HEK293 (cell line): ENCODE measurements around the gene TUT4.
A peak's percentile ranks its signal among the peaks of the same experiment; 100 is the strongest.

Source experiments
- GLIS2 ChIP-seq: fragments of 450-650 bp; formaldehyde crosslinking; IDR thresholded peaks from 2 replicates; pipeline ENCODE4 v1.5.1; 2016; ENCODE audit warnings: missing biosample characterization, missing genetic modification characterization
- HOXC10 ChIP-seq: sonication (generic); formaldehyde crosslinking; IDR thresholded peaks from 2 replicates; pipeline ENCODE4 v1.8.1; 2023; ENCODE audit warnings: mild to moderate bottlenecking, missing genetic modification reagents
- KLF16 ChIP-seq: fragments of 450-650 bp; formaldehyde crosslinking; IDR thresholded peaks from 2 replicates; pipeline ENCODE4 v1.5.1; 2017; ENCODE audit warnings: missing biosample characterization, missing genetic modification characterization
- OSR2 ChIP-seq: fragments of 450-650 bp; formaldehyde crosslinking; IDR thresholded peaks from 2 replicates; pipeline ENCODE4 v1.5.1; 2016; ENCODE audit warnings: missing biosample characterization, missing genetic modification characterization
- PRDM10 ChIP-seq: fragments of 450-650 bp; formaldehyde crosslinking; IDR thresholded peaks from 2 replicates; pipeline ENCODE4 v1.5.1; 2016; ENCODE audit warnings: missing biosample characterization, missing genetic modification characterization
- PRDM4 ChIP-seq: fragments of 450-650 bp; formaldehyde crosslinking; IDR thresholded peaks from 2 replicates; pipeline ENCODE4 v1.5.1; 2017; ENCODE audit warnings: missing biosample characterization, missing genetic modification characterization
- SP7 ChIP-seq: fragments of 450-650 bp; formaldehyde crosslinking; IDR thresholded peaks from 2 replicates; pipeline ENCODE4 v1.5.1; 2016; ENCODE audit warnings: missing biosample characterization, missing genetic modification characterization
- ZBTB26 ChIP-seq: fragments of 450-650 bp; formaldehyde crosslinking; optimal IDR thresholded peaks from 2 replicates; pipeline ENCODE3; 2016; ENCODE audit warnings: missing biosample characterization, mild to moderate bottlenecking, missing genetic modification characterization
- ZFP69B ChIP-seq: fragments of 450-650 bp; formaldehyde crosslinking; IDR thresholded peaks from 2 replicates; pipeline ENCODE4 v1.5.1; 2016; ENCODE audit warnings: missing biosample characterization, missing genetic modification characterization
- ZNF133 ChIP-seq: fragments of 450-650 bp; formaldehyde crosslinking; IDR thresholded peaks from 2 replicates; pipeline ENCODE4 v1.5.1; 2016; ENCODE audit warnings: missing biosample characterization, missing genetic modification characterization
- ZNF140 ChIP-seq: fragments of 450-650 bp; formaldehyde crosslinking; IDR thresholded peaks from 2 replicates; pipeline ENCODE4 v1.5.1; 2016; ENCODE audit warnings: missing biosample characterization, missing genetic modification characterization
- ZNF223 ChIP-seq: fragments of 450-650 bp; formaldehyde crosslinking; IDR thresholded peaks from 2 replicates; pipeline ENCODE4 v1.5.1; 2016; ENCODE audit warnings: missing biosample characterization, missing genetic modification characterization
- ZNF24 ChIP-seq: fragments of 450-650 bp; formaldehyde crosslinking; IDR thresholded peaks from 2 replicates; pipeline ENCODE4 v1.5.1; 2016; ENCODE audit warnings: missing biosample characterization, missing genetic modification characterization
- ZNF26 ChIP-seq: fragments of 450-650 bp; formaldehyde crosslinking; IDR thresholded peaks from 2 replicates; pipeline ENCODE4 v1.5.1; 2016; ENCODE audit warnings: missing biosample characterization, missing genetic modification characterization
- ZNF266 ChIP-seq: fragments of 450-650 bp; formaldehyde crosslinking; IDR thresholded peaks from 2 replicates; pipeline ENCODE4 v1.5.1; 2016; ENCODE audit warnings: missing biosample characterization, missing genetic modification characterization, low read depth
- ZNF362 ChIP-seq: fragments of 450-650 bp; formaldehyde crosslinking; IDR thresholded peaks from 2 replicates; pipeline ENCODE4 v1.5.1; 2016; ENCODE audit warnings: missing biosample characterization, missing genetic modification characterization
- ZNF366 ChIP-seq: fragments of 450-650 bp; formaldehyde crosslinking; conservative IDR thresholded peaks from 2 replicates; pipeline ENCODE4 v1.5.1; 2016; ENCODE audit warnings: missing biosample characterization, missing genetic modification characterization
- ZNF37A ChIP-seq: fragments of 450-650 bp; IDR thresholded peaks from 2 replicates; pipeline ENCODE4 v1.5.1; 2018; ENCODE audit warnings: missing biosample characterization, missing genetic modification characterization
- ZNF391 ChIP-seq: fragments of 450-650 bp; formaldehyde crosslinking; IDR thresholded peaks from 2 replicates; pipeline ENCODE4 v1.5.1; 2016; ENCODE audit warnings: low read depth, missing biosample characterization, missing genetic modification characterization, borderline replicate concordance
- ZNF423 ChIP-seq: fragments of 450-650 bp; formaldehyde crosslinking; IDR thresholded peaks from 2 replicates; pipeline ENCODE4 v1.5.1; 2016; ENCODE audit warnings: missing biosample characterization, missing genetic modification characterization
- ZNF433 ChIP-seq: fragments of 450-650 bp; formaldehyde crosslinking; IDR thresholded peaks from 2 replicates; pipeline ENCODE4 v1.5.1; 2016; ENCODE audit warnings: missing biosample characterization, missing genetic modification characterization, low read depth
- ZNF48 ChIP-seq: fragments of 450-650 bp; formaldehyde crosslinking; IDR thresholded peaks from 2 replicates; pipeline ENCODE4 v1.5.1; 2016; ENCODE audit warnings: missing biosample characterization, missing genetic modification characterization
- ZNF521 ChIP-seq: fragments of 450-650 bp; formaldehyde crosslinking; IDR thresholded peaks from 2 replicates; pipeline ENCODE4 v1.5.1; 2017; ENCODE audit warnings: missing biosample characterization, mild to moderate bottlenecking, missing genetic modification characterization
- ZNF600 ChIP-seq: fragments of 450-650 bp; formaldehyde crosslinking; IDR thresholded peaks from 2 replicates; pipeline ENCODE4 v1.5.1; 2016; ENCODE audit warnings: missing biosample characterization, missing genetic modification characterization
- ZNF639 ChIP-seq: fragments of 450-650 bp; formaldehyde crosslinking; IDR thresholded peaks from 2 replicates; pipeline ENCODE4 v1.5.1; 2016; ENCODE audit warnings: missing biosample characterization, missing genetic modification characterization
- ZNF658 ChIP-seq: fragments of 450-650 bp; formaldehyde crosslinking; IDR thresholded peaks from 2 replicates; pipeline ENCODE4; 2016; ENCODE audit warnings: missing biosample characterization, missing genetic modification characterization
- ZNF704 ChIP-seq: fragments of 450-650 bp; formaldehyde crosslinking; IDR thresholded peaks from 2 replicates; pipeline ENCODE4 v1.5.1; 2016; ENCODE audit warnings: missing biosample characterization, missing genetic modification characterization
- ZNF707 ChIP-seq: fragments of 450-650 bp; formaldehyde crosslinking; IDR thresholded peaks from 2 replicates; pipeline ENCODE4 v1.5.1; 2016; ENCODE audit warnings: missing biosample characterization, missing genetic modification characterization
- ZNF768 ChIP-seq: fragments of 450-650 bp; formaldehyde crosslinking; IDR thresholded peaks from 2 replicates; pipeline ENCODE4 v1.5.1; 2018; ENCODE audit warnings: missing biosample characterization, mild to moderate bottlenecking, missing genetic modification characterization
- ZSCAN30 ChIP-seq: fragments of 450-650 bp; IDR thresholded peaks from 2 replicates; pipeline ENCODE4 v1.5.1; 2018; ENCODE audit warnings: missing biosample characterization, mild to moderate bottlenecking, missing genetic modification characterization, moderate library complexity

Gene TUT4

GRCh38 chr1:52502789-52503188 lies 50.1 kb downstream of the TUT4 start (continued):
- TF ChIP-seq ZSCAN30 (tag by site-specific recombination) (no peak), ZNF362 (tag by site-specific recombination) (no peak), ZNF266 (tag by site-specific recombination) (no peak), ZNF366 (tag by site-specific recombination) (no peak), ZNF133 (tag by site-specific recombination) (no peak), ZNF423 (tag by site-specific recombination) (no peak), ZNF600 (tag by site-specific recombination) (no peak), ZNF707 (tag by site-specific recombination) (no peak), ZNF26 (tag by site-specific recombination) (no peak), ZNF391 (tag by site-specific recombination) (no peak), ZNF768 (tag by site-specific recombination) (no peak), PRDM10 (tag by site-specific recombination) (no peak), ZNF433 (tag by site-specific recombination) (no peak), ZNF658 (tag by site-specific recombination) (no peak), ZFP69B (tag by site-specific recombination) (no peak), ZNF704 (no peak), SP7 (tag by site-specific recombination) (no peak), ZNF521 (no peak), HOXC10 (CRISPR knock-in tag) (no peak), PRDM4 (no peak), ZNF639 (tag by site-specific recombination) (no peak), ZNF48 (tag by site-specific recombination) (no peak), ZNF37A (tag by site-specific recombination) (peak; percentile 61; the same call in 1 of the 2 replicates), ZBTB26 (no peak), ZNF140 (tag by site-specific recombination) (no peak), GLIS2 (tag by site-specific recombination) (no peak), ZNF24 (tag by site-specific recombination) (no peak), OSR2 (tag by site-specific recombination) (no peak), KLF16 (no peak), ZNF223 (tag by site-specific recombination) (no peak)
